Measurements from ENCODE around the gene FAM20C. TPM values are rescaled to one million over a fixed set of nuclear protein-coding genes. Genes with fewer than 3 reads are reported as not detected.

Gene FAM20C
- total and polyA plus RNA-seq, 2 donors (not counting 3 experiments of a cell fraction or from before 2014, with no cell fraction given): 14.2 to 34.5 TPM

DNA sequence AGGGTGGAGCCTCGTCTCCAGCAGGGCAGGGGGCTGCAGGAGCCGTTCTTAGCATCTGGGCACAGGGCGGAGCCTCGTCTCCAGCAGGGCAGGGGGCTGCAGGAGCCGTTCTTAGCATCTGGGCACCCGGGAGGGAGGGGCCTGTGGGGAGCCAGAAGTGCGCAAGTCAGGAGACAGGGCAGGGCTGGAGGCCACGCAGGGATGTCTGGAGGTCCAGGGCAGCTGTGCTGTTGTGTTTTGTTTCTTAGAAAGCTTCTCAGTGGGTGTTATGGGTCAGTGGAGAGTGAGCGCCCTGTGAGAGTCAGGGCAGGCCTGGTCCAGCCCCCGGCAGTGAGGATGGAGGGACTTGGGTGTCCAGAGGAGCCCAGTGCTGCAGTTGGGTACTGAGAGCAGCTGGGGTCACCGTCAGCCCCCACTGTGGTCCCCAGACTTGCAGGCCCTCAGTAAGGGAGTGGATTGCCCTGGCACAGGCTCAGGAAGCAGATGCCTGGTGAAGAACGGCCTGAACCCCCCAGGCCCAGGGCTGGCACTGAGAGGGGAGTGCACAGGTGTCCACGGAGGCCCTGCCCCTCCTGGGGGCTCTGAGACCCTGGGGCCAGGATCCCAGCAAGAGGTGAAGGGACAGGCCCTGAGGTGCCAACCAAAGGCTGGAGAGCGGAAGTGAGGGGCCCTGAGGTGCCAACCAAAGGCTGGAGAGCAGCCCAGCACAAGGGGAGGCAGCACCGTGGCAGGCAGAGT, 29.8 kb downstream of the FAM20C start:
- Histone ChIP-seq H3K4me2 (ENCODE audit: insufficient read depth, low read length) (no peak overlapping the region), H3K4me3 (replicated peaks in 1 of 3; ENCODE audit: insufficient read depth in 1 of 3, low read depth in 1 of 3, low read length in 3 of 3) (no peak overlapping the region), H4K20me1 (replicated peaks; ENCODE audit: control insufficient read depth, extremely low read depth, insufficient read depth, low read length) (no peaks in the 10 kb centered on the region), H3K9me3 (replicated peaks; ENCODE audit: control insufficient read depth, insufficient read depth, low read length) (no peaks in the 10 kb centered on the region), H2AFZ (ENCODE audit: low read depth, low read length) (no peak overlapping the region), H3K4me1 (ENCODE audit: control insufficient read depth, extremely low read depth, insufficient read depth, low read length) (no peaks in the 10 kb centered on the region), H3K9ac (replicated peaks; ENCODE audit: extremely low read depth, insufficient read depth, low read length) (no peak overlapping the region), H3K27ac (ENCODE audit: insufficient read depth, low read depth, low read length) (no peak overlapping the region), H3K79me2 (ENCODE audit: control insufficient read depth, insufficient read depth, low read length) (no peaks in the 10 kb centered on the region), H3K27me3 (ENCODE audit: control insufficient read depth in 2 of 2, insufficient read depth in 2 of 2, low read length in 2 of 2) (no peaks in the 10 kb centered on the region), H3K9me1 (replicated peaks; ENCODE audit: control insufficient read depth, extremely low read depth, insufficient read depth, low read length) (no peaks in the 10 kb centered on the region), H3K36me3 (ENCODE audit: control insufficient read depth in 2 of 2, extremely low read depth in 1 of 2, insufficient read depth in 2 of 2, low read length in 2 of 2) (no peaks in the 10 kb centered on the region)
- DNase-seq (ENCODE audit: low read depth, low spot score) (no peak), FAIRE-seq (no peak)
- ChIA-PET CTCF (no interaction called here), POLR2A (no interaction called here)
- intact Hi-C loops (cut with micrococcal nuclease): no loop called here
- TF ChIP-seq, protein P1, sequence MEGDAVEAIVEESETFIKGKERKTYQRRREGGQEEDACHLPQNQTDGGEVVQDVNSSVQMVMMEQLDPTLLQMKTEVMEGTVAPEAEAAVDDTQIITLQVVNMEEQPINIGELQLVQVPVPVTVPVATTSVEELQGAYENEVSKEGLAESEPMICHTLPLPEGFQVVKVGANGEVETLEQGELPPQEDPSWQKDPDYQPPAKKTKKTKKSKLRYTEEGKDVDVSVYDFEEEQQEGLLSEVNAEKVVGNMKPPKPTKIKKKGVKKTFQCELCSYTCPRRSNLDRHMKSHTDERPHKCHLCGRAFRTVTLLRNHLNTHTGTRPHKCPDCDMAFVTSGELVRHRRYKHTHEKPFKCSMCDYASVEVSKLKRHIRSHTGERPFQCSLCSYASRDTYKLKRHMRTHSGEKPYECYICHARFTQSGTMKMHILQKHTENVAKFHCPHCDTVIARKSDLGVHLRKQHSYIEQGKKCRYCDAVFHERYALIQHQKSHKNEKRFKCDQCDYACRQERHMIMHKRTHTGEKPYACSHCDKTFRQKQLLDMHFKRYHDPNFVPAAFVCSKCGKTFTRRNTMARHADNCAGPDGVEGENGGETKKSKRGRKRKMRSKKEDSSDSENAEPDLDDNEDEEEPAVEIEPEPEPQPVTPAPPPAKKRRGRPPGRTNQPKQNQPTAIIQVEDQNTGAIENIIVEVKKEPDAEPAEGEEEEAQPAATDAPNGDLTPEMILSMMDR (IDR thresholded peaks at IDR 0.05; ENCODE audit: extremely low read depth in 1 of 2, insufficient read depth in 1 of 2, low read depth in 1 of 2, low read length in 2 of 2): no peak
- no peak for TF ChIP-seq MYC (IDR thresholded peaks at IDR 0.05; ENCODE audit: low read depth, low read length)
- no peak for TF ChIP-seq POLR2AphosphoS5 (IDR thresholded peaks at IDR 0.05; ENCODE audit: insufficient read depth, low read depth, low read length)
- no peak for TF ChIP-seq GATA2 (IDR thresholded peaks at IDR 0.05; ENCODE audit: insufficient read depth, insufficient read length, low read depth, low read length)
- no peak for TF ChIP-seq EZH2 (IDR thresholded peaks at IDR 0.05; ENCODE audit: borderline replicate concordance, low read depth, low read length, severe bottlenecking)
- no peak for TF ChIP-seq POLR2A (IDR thresholded peaks at IDR 0.05; ENCODE audit: low read depth, low read length)
- no peak for TF ChIP-seq JUN (IDR thresholded peaks at IDR 0.05; ENCODE audit: borderline replicate concordance, insufficient read depth, insufficient read length, low read depth)
- TF ChIP-seq FOS (IDR thresholded peaks at IDR 0.05; ENCODE audit: borderline replicate concordance, insufficient read depth, low read length): no peak
- TF ChIP-seq, protein P2, sequence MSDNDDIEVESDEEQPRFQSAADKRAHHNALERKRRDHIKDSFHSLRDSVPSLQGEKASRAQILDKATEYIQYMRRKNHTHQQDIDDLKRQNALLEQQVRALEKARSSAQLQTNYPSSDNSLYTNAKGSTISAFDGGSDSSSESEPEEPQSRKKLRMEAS (IDR thresholded peaks at IDR 0.05; ENCODE audit: insufficient read depth, insufficient read length): no peak
- BruUV-seq (replicated peaks): no TSS peak
- dilution Hi-C loops (cut with MboI; ENCODE audit: extremely low pct_ligation_motif_present, low sequenced_read_pairs): no loop called here
